ENCODE results near the gene HELZ2.
A peak's percentile ranks its signal among the peaks of the same experiment; 100 is the strongest.
"Not testable (repeated sequence)": the region's sequence is repeated elsewhere in the genome, so short reads cannot be mapped to it uniquely, and the experiment has no call there.

HELZ2 gene

GRCh38 chr20:63574156-63574828 is at the start of gene HELZ2:
TSS of gene HELZ2 (minus strand) at chr20:63574239. CDS start at chr20:63572385, 1,854 bp downstream.
- DNase-seq = peak; percentile 84

GRCh38 chr20:63622732-63623131 is 48.7 kb upstream of the HELZ2 start:
- DNase-seq = no peak

- DNase-seq = no peak
Observed at GRCh38 chr20:63622096-63622495, 48.1 kb upstream of the HELZ2 start.

GRCh38 chr20:63620991-63621390 is 47.0 kb upstream of the HELZ2 start:
- DNase-seq = no peak

GRCh38 chr20:63619505-63619904 is 45.5 kb upstream of the HELZ2 start:
- DNase-seq = no peak

GRCh38 chr20:63619086-63619485 is 45.0 kb upstream of the HELZ2 start:
- DNase-seq = no peak

- DNase-seq = no peak
Observed at GRCh38 chr20:63618291-63618980, 44.4 kb upstream of the HELZ2 start.

GRCh38 chr20:63617876-63618265 is 43.8 kb upstream of the HELZ2 start:
- DNase-seq = no peak

GRCh38 chr20:63617092-63617875 is 43.2 kb upstream of the HELZ2 start:
- no peak for DNase-seq

- not testable (repeated sequence) for DNase-seq
Observed at GRCh38 chr20:63613863-63614594, 40.0 kb upstream of the HELZ2 start.

GRCh38 chr20:63612276-63612931 is 38.4 kb upstream of the HELZ2 start:
- no peak for DNase-seq

- no peak for DNase-seq
Observed at GRCh38 chr20:63611646-63612045, 37.6 kb upstream of the HELZ2 start.

GRCh38 chr20:63610581-63611435 is 36.8 kb upstream of the HELZ2 start:
- no peak for DNase-seq

- DNase-seq = no peak
Observed at GRCh38 chr20:63606686-63607085, 32.6 kb upstream of the HELZ2 start.

- DNase-seq = no peak
Observed at GRCh38 chr20:63602321-63602720, 28.3 kb upstream of the HELZ2 start.

GRCh38 chr20:63601679-63602078 is 27.6 kb upstream of the HELZ2 start:
- not testable (repeated sequence) for DNase-seq

- no peak for DNase-seq
Observed at GRCh38 chr20:63599396-63600050, 25.5 kb upstream of the HELZ2 start.

- DNase-seq = no peak
Observed at GRCh38 chr20:63598479-63599395, 24.7 kb upstream of the HELZ2 start.

GRCh38 chr20:63597651-63598478 is 23.8 kb upstream of the HELZ2 start:
- no peak for DNase-seq

Data from DMS53 (cell line).